Parathyroid adenoma (tissue), 2 donors: Measurements from ENCODE around the gene EDIL3.

Experiments used
- H2AFZ ChIP-seq: fragments of 300-600 bp; sonication (generic); one replicate; pipeline ENCODE4 v1.7.0; 2017; ENCODE audit warnings: antibody characterized with exemption, mild to moderate bottlenecking
- H3K27ac ChIP-seq: fragments of 300-600 bp; sonication (generic); one replicate; pipeline ENCODE4 v1.7.0; 2017
- H3K27me3 ChIP-seq: fragments of 300-600 bp; sonication (generic); one replicate; pipeline ENCODE4 v1.7.0; 2017; ENCODE audit warnings: low read length; ENCODE audit not compliant: control insufficient read depth, insufficient read depth
- H3K36me3 ChIP-seq: fragments of 300-600 bp; sonication (generic); one replicate; pipeline ENCODE4 v1.7.0; 2017; ENCODE audit warnings: low read length; ENCODE audit not compliant: control insufficient read depth, insufficient read depth
- H3K4me1 ChIP-seq: fragments of 300-600 bp; sonication (generic); one replicate; pipeline ENCODE4 v1.7.0; 2017; ENCODE audit warnings: control low read depth
- H3K4me2 ChIP-seq: fragments of 300-600 bp; sonication (generic); one replicate; pipeline ENCODE4 v1.7.0; 2017; ENCODE audit warnings: low read length
- H3K4me3 ChIP-seq: fragments of 300-600 bp; sonication (generic); one replicate; pipeline ENCODE4 v1.7.0; 2017; ENCODE audit warnings: low read depth, low read length
- H3K79me2 ChIP-seq: fragments of 300-600 bp; sonication (generic); one replicate; pipeline ENCODE4 v1.7.0; 2017; ENCODE audit warnings: control low read depth
- H3K9ac ChIP-seq: fragments of 300-600 bp; sonication (generic); one replicate; pipeline ENCODE4 v1.7.0; 2017; ENCODE audit warnings: mild to moderate bottlenecking
- H3K9me3 ChIP-seq: fragments of 300-600 bp; sonication (generic); one replicate; pipeline ENCODE4 v1.7.0; 2017; ENCODE audit warnings: low read length; ENCODE audit not compliant: control insufficient read depth
- TF ChIP-seq, protein P1 (sequence below): fragments of 300-600 bp; sonication (generic); IDR thresholded peaks from one replicate; pipeline ENCODE4 v1.7.0; 2017; ENCODE audit warnings: antibody characterized with exemption, mild to moderate bottlenecking
- donor health status: primary hyperparathyroidism.

Gene EDIL3

GRCh38 chr5:83946516-83946915 is 438.2 kb downstream of the EDIL3 start:
- TF ChIP-seq, protein P1, sequence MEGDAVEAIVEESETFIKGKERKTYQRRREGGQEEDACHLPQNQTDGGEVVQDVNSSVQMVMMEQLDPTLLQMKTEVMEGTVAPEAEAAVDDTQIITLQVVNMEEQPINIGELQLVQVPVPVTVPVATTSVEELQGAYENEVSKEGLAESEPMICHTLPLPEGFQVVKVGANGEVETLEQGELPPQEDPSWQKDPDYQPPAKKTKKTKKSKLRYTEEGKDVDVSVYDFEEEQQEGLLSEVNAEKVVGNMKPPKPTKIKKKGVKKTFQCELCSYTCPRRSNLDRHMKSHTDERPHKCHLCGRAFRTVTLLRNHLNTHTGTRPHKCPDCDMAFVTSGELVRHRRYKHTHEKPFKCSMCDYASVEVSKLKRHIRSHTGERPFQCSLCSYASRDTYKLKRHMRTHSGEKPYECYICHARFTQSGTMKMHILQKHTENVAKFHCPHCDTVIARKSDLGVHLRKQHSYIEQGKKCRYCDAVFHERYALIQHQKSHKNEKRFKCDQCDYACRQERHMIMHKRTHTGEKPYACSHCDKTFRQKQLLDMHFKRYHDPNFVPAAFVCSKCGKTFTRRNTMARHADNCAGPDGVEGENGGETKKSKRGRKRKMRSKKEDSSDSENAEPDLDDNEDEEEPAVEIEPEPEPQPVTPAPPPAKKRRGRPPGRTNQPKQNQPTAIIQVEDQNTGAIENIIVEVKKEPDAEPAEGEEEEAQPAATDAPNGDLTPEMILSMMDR: no peak
- H3K4me1 ChIP-seq: no peaks in the 10 kb centered on the region
- no peaks in the 10 kb centered on the region for H3K79me2 ChIP-seq
- no peak overlapping the region for H3K9ac ChIP-seq
- no peak overlapping the region for H3K4me2 ChIP-seq
- no peaks in the 10 kb centered on the region for H3K27me3 ChIP-seq
- no peak overlapping the region for H3K27ac ChIP-seq
- H3K36me3 ChIP-seq: no peaks in the 10 kb centered on the region
- H3K9me3 ChIP-seq: no peaks in the 10 kb centered on the region
- no peak overlapping the region for H2AFZ ChIP-seq
- H3K4me3 ChIP-seq: no peak overlapping the region

DNA sequence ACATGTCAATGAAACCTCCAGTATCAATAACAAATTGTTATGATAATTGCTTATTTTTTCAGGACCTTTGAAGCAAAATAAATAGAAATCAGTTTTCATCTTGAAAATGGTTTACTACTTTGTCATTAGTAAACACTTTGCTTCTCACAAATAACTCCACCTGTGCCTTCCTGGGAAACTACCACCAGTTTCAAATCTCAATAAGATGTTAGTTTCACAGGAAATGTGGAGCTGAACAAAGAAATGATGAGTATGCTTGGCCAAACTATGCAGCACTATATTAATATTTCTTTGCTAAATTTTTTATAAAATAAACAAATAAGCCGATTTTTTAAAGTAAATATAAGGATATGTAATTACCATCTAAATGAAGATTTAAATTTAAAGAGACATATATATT is 442.5 kb downstream of the EDIL3 start:
- H3K27me3 ChIP-seq: no peaks in the 10 kb centered on the region
- H3K4me1 ChIP-seq: no peaks in the 10 kb centered on the region
- no peak overlapping the region for H3K27ac ChIP-seq
- H3K36me3 ChIP-seq: no peaks in the 10 kb centered on the region
- TF ChIP-seq, protein P1: no peak
- no peak overlapping the region for H2AFZ ChIP-seq
- H3K4me3 ChIP-seq: no peak overlapping the region
- no peaks in the 10 kb centered on the region for H3K9me3 ChIP-seq
- H3K9ac ChIP-seq: no peak overlapping the region
- H3K4me2 ChIP-seq: no peak overlapping the region
- H3K79me2 ChIP-seq: no peaks in the 10 kb centered on the region

GRCh38 chr5:83937837-83938236 is 446.8 kb downstream of the EDIL3 start:
- Histone ChIP-seq H3K79me2 (no peaks in the 10 kb centered on the region), H3K4me3 (no peak overlapping the region), H3K36me3 (no peaks in the 10 kb centered on the region), H3K4me1 (no peaks in the 10 kb centered on the region), H2AFZ (no peak overlapping the region), H3K9ac (no peak overlapping the region), H3K27ac (no peak overlapping the region), H3K27me3 (no peaks in the 10 kb centered on the region), H3K4me2 (no peak overlapping the region), H3K9me3 (no peaks in the 10 kb centered on the region)
- TF ChIP-seq, protein P1: no peak

GRCh38 chr5:83931969-83932368 is 452.7 kb downstream of the EDIL3 start:
- no peak overlapping the region for H2AFZ ChIP-seq
- TF ChIP-seq, protein P1: no peak
- no peak overlapping the region for H3K4me3 ChIP-seq
- H3K79me2 ChIP-seq: no peaks in the 10 kb centered on the region
- no peaks in the 10 kb centered on the region for H3K36me3 ChIP-seq
- H3K27me3 ChIP-seq: no peaks in the 10 kb centered on the region
- no peak overlapping the region for H3K4me2 ChIP-seq
- no peak overlapping the region for H3K9ac ChIP-seq
- H3K27ac ChIP-seq: no peak overlapping the region
- H3K9me3 ChIP-seq: no peaks in the 10 kb centered on the region
- H3K4me1 ChIP-seq: no peaks in the 10 kb centered on the region

GRCh38 chr5:83927140-83927733 is 457.4 kb downstream of the EDIL3 start:
- Histone ChIP-seq H3K9ac (no peak overlapping the region), H3K9me3 (no peaks in the 10 kb centered on the region), H3K79me2 (no peaks in the 10 kb centered on the region), H3K36me3 (no peaks in the 10 kb centered on the region), H3K4me1 (no peaks in the 10 kb centered on the region), H2AFZ (no peak overlapping the region), H3K27me3 (no peaks in the 10 kb centered on the region), H3K27ac (no peak overlapping the region), H3K4me2 (no peak overlapping the region), H3K4me3 (no peak overlapping the region)
- TF ChIP-seq, protein P1: peak; percentile 58
